Subcutaneous abdominal adipose tissue (tissue), 5 donors: ENCODE data around the gene PLPPR5.
"Not testable (repeated sequence)": the region's sequence is repeated elsewhere in the genome, so short reads cannot be mapped to it uniquely, and the experiment has no call there.

Experiments
- H3K27ac ChIP-seq: one replicate; pipeline ENCODE4 v1.7.0; 2013; ENCODE audit warnings: low read depth, mild to moderate bottlenecking, inconsistent platforms, low read length, moderate library complexity
- H3K27me3 ChIP-seq, 5 donors: one replicate each; pipeline ENCODE4 v1.7.0; 2013; ENCODE audit warnings: low read length in 5 of 5, inconsistent platforms in 1 of 5; ENCODE audit not compliant: control insufficient read depth in 5 of 5, insufficient read depth in 4 of 5
- H3K36me3 ChIP-seq, 5 donors: one replicate each; pipeline ENCODE4 v1.7.0; 2013; ENCODE audit warnings: low read length in 5 of 5; ENCODE audit not compliant: control insufficient read depth in 5 of 5, insufficient read depth in 5 of 5
- H3K4me1 ChIP-seq, 5 donors: one replicate each; pipeline ENCODE4 v1.7.0; 2013; ENCODE audit warnings: low read length in 5 of 5, mild to moderate bottlenecking in 3 of 5, moderate library complexity in 1 of 5; ENCODE audit not compliant: control insufficient read depth in 5 of 5, insufficient read depth in 5 of 5
- H3K4me3 ChIP-seq, 5 donors: one replicate each; pipeline ENCODE4 v1.7.0; 2013; ENCODE audit warnings: low read length in 5 of 5, low read depth in 1 of 5
- H3K9ac ChIP-seq, 5 donors: one replicate each; pipeline ENCODE4 v1.7.0; 2013; ENCODE audit warnings: low read length in 5 of 5, mild to moderate bottlenecking in 4 of 5, moderate library complexity in 3 of 5
- H3K9me3 ChIP-seq, 5 donors: one replicate each; pipeline ENCODE4 v1.7.0; 2013; ENCODE audit warnings: low read length in 5 of 5; ENCODE audit not compliant: control insufficient read depth in 5 of 5
- donor health status: healthy.
- donor health status: healthy.
- donor health status: healthy.
- donor health status: healthy.
- donor health status: healthy.

PLPPR5 gene

GRCh38 chr1:99004861-99005442 lies at the start of gene PLPPR5:
TSS of gene PLPPR5 (minus strand) at chr1:99004861. CDS start at chr1:99004671, 190 bp downstream.
- Histone ChIP-seq H3K4me1 (peaks cover 0 to 16% (median 14%) of the 10 kb centered on the region in 5 donors), H3K9ac (no peak within 1 kb of the TSS), H3K27me3 (peaks cover 20 to 26% (median 21%) of the 10 kb centered on the region in 5 donors), H3K4me3 (peak within 1 kb of the TSS in 4 of 5 donors; percentile 47 to 61 (median 56)), H3K27ac (no peak within 1 kb of the TSS), H3K36me3 (no peaks in the 10 kb centered on the region), H3K9me3 (no peaks in the 10 kb centered on the region)

- peaks cover 0 to 9% (median 0%) of the 10 kb centered on the region in 5 donors for H3K9me3 ChIP-seq
- H3K4me3 ChIP-seq = no peak overlapping the region
- H3K4me1 ChIP-seq = no peaks in the 10 kb centered on the region
- H3K27me3 ChIP-seq = no peaks in the 10 kb centered on the region
- H3K9ac ChIP-seq = no peak overlapping the region
- H3K36me3 ChIP-seq = no peaks in the 10 kb centered on the region
- no peak overlapping the region for H3K27ac ChIP-seq
Measured at GRCh38 chr1:99051611-99052283, 47.1 kb upstream of the PLPPR5 start.

- no peak overlapping the region for H3K4me3 ChIP-seq
- H3K9me3 ChIP-seq = peaks cover 0 to 9% (median 0%) of the 10 kb centered on the region in 5 donors
- H3K9ac ChIP-seq = no peak overlapping the region
- H3K36me3 ChIP-seq = no peaks in the 10 kb centered on the region
- no peaks in the 10 kb centered on the region for H3K27me3 ChIP-seq
- H3K27ac ChIP-seq = no peak overlapping the region
- no peaks in the 10 kb centered on the region for H3K4me1 ChIP-seq
Measured at GRCh38 chr1:99049745-99050144, 45.1 kb upstream of the PLPPR5 start.

GRCh38 chr1:99036746-99037145 lies 32.1 kb upstream of the PLPPR5 start:
- peaks cover 2 to 42% (median 22%) of the 10 kb centered on the region in 5 donors for H3K9me3 ChIP-seq
- H3K4me1 ChIP-seq, H3K27me3 ChIP-seq, H3K9ac ChIP-seq, H3K27ac ChIP-seq, H3K4me3 ChIP-seq, H3K36me3 ChIP-seq: not testable (repeated sequence)

- no peaks in the 10 kb centered on the region for H3K4me1 ChIP-seq
- no peak overlapping the region for H3K4me3 ChIP-seq
- no peaks in the 10 kb centered on the region for H3K9me3 ChIP-seq
- H3K27ac ChIP-seq = no peak overlapping the region
- H3K9ac ChIP-seq = no peak overlapping the region
- H3K27me3 ChIP-seq = no peaks in the 10 kb centered on the region
- H3K36me3 ChIP-seq = no peaks in the 10 kb centered on the region
Measured at GRCh38 chr1:99018313-99018712, 13.7 kb upstream of the PLPPR5 start.

- H3K27me3 ChIP-seq = no peaks in the 10 kb centered on the region
- no peak overlapping the region for H3K4me3 ChIP-seq
- H3K36me3 ChIP-seq = no peaks in the 10 kb centered on the region
- H3K9me3 ChIP-seq = no peaks in the 10 kb centered on the region
- no peak overlapping the region for H3K9ac ChIP-seq
- no peak overlapping the region for H3K27ac ChIP-seq
- no peaks in the 10 kb centered on the region for H3K4me1 ChIP-seq
Measured at GRCh38 chr1:99017655-99018054, 13.0 kb upstream of the PLPPR5 start.

- Histone ChIP-seq H3K4me1 (no peaks in the 10 kb centered on the region), H3K27ac (no peak overlapping the region), H3K9ac (no peak overlapping the region), H3K27me3 (peaks cover 3 to 11% (median 5%) of the 10 kb centered on the region in 5 donors), H3K36me3 (no peaks in the 10 kb centered on the region), H3K4me3 (no peak overlapping the region), H3K9me3 (no peaks in the 10 kb centered on the region)
Measured at GRCh38 chr1:99010679-99011078, 6.0 kb upstream of the PLPPR5 start.

- Histone ChIP-seq H3K27me3 (peaks cover 20 to 26% (median 21%) of the 10 kb centered on the region in 5 donors), H3K4me1 (peaks cover 0 to 16% (median 14%) of the 10 kb centered on the region in 5 donors), H3K9me3 (no peaks in the 10 kb centered on the region), H3K27ac (no peak overlapping the region), H3K4me3 (no peak overlapping the region), H3K36me3 (no peaks in the 10 kb centered on the region), H3K9ac (no peak overlapping the region)
Measured at GRCh38 chr1:99007366-99007765, 2.7 kb upstream of the PLPPR5 start.

GRCh38 chr1:99005537-99005942 lies 879 bp upstream of the PLPPR5 start:
- H3K36me3 ChIP-seq = no peaks in the 10 kb centered on the region
- peaks cover 20 to 26% (median 21%) of the 10 kb centered on the region in 5 donors for H3K27me3 ChIP-seq
- peak overlapping the region in 1 of 5 donors; percentile 44 for H3K4me3 ChIP-seq
- H3K27ac ChIP-seq = no peak overlapping the region
- H3K9ac ChIP-seq = no peak overlapping the region
- H3K4me1 ChIP-seq = peaks cover 0 to 16% (median 14%) of the 10 kb centered on the region in 5 donors
- H3K9me3 ChIP-seq = no peaks in the 10 kb centered on the region

- Histone ChIP-seq H3K9me3 (no peaks in the 10 kb centered on the region), H3K9ac (no peak overlapping the region), H3K4me1 (peaks cover 0 to 16% (median 14%) of the 10 kb centered on the region in 5 donors), H3K27ac (no peak overlapping the region), H3K4me3 (peak overlapping the region in 4 of 5 donors; percentile 47 to 61 (median 56)), H3K36me3 (no peaks in the 10 kb centered on the region), H3K27me3 (peaks cover 20 to 26% (median 21%) of the 10 kb centered on the region in 5 donors)
Measured at GRCh38 chr1:99004254-99004860, 304 bp downstream of the PLPPR5 start.
